Ectodermal cell (in vitro differentiated cells): ENCODE measurements around the gene KIAA0513. TPM values are rescaled to one million over a fixed set of nuclear protein-coding genes. Genes with fewer than 3 reads are reported as not detected.

Experiments
- H3K27ac ChIP-seq: 2 replicates; pipeline ENCODE4 v1.7.0; 2013; ENCODE audit warnings: mild to moderate bottlenecking, low read depth, low read length; ENCODE audit not compliant: insufficient read depth, poor library complexity, severe bottlenecking
- H3K27me3 ChIP-seq: 2 replicates; pipeline ENCODE4 v1.7.0; 2013; ENCODE audit warnings: mild to moderate bottlenecking, low read length; ENCODE audit not compliant: insufficient read depth, control insufficient read depth, poor library complexity, severe bottlenecking
- H3K36me3 ChIP-seq: one replicate; pipeline ENCODE4 v1.7.0; 2013; ENCODE audit warnings: low read length; ENCODE audit not compliant: control insufficient read depth, insufficient read depth
- H3K4me1 ChIP-seq: one replicate; pipeline ENCODE4 v1.7.0; 2013; ENCODE audit warnings: low read length; ENCODE audit not compliant: control insufficient read depth, insufficient read depth
- H3K4me3 ChIP-seq: 2 replicates; pipeline ENCODE4 v1.7.0; 2013; ENCODE audit warnings: low read depth, low read length, control low read depth; ENCODE audit not compliant: insufficient read depth
- H3K9me3 ChIP-seq: 2 replicates; pipeline ENCODE4 v1.7.0; 2013; ENCODE audit warnings: mild to moderate bottlenecking, low read length, moderate library complexity; ENCODE audit not compliant: control insufficient read depth
- WGBS, 2 experiments: methylation state at CpG; one replicate each; pipeline ENCODE4 v1.1.7; 2013; ENCODE audit warnings: missing lambda C conversion rate in 2 of 2; 5-methylcytosine and 5-hydroxymethylcytosine counted together
- polyA plus RNA-seq, 4 experiments: library from polyadenylated mRNA; stranded (reverse); fragments of 50-300 nt; gene quantifications; one replicate each; pipeline ENCODE4 v1.2.3, GENCODE V29; 2013

The KIAA0513 gene, protein sequence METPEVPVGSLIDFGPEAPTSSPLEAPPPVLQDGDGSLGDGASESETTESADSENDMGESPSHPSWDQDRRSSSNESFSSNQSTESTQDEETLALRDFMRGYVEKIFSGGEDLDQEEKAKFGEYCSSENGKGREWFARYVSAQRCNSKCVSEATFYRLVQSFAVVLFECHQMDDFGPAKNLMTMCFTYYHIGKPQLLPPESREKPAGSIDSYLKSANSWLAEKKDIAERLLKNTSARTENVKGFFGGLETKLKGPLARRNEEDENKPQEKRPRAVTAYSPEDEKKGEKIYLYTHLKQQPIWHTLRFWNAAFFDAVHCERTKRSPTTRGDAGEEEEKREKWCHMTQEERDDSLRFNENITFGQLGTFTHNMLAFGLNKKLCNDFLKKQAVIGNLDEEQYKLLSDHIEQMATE
- polyA plus RNA-seq (2013, experiment 1 of 4) = 9.3 TPM
- 8.4 TPM for polyA plus RNA-seq (2013, experiment 2 of 4)
- polyA plus RNA-seq (2013, experiment 3 of 4) = 6.7 TPM
- 6.7 TPM for polyA plus RNA-seq (2013, experiment 4 of 4)

DNA sequence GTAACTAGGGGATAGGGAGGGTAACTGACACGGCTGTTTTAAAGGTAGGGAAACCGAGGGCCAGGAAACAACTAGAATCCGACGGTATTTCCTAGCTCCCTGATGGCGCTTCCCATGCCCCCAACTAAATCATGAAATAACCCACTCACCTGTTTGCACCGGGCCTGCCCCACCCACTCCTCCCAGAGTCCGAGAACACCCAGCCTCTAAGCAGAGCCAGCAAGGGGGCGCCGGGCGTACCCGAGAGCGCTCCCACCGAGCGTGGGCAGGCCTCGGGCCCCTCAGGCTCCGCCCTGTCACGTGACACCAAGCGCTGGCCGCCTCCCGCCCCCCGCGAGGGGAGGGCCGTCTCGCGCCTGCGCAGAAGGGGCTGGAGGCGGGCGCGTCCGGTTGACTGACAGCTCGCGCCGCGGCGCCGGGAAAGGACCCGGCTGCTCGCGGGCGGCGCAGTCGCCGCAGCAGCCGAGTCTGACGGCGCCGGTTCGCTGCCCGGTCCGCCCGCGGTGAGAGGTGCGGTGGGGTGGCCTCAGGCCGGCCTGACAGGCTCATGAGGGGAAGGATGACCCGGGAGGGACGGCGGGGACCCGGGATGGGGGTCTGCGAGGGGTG lies at the start of gene KIAA0513:
KIAA0513 (plus strand) TSS at position 447 of the 609 bp plus-strand sequence. CDS start 39,277 bp downstream, outside the sequence.
- H3K27me3 ChIP-seq = peaks cover 23% of the 10 kb centered on the region
- WGBS, 2 experiments = 1% methylated on average over 59 of the region's 59 CpGs
- no peaks in the 10 kb centered on the region for H3K36me3 ChIP-seq
- H3K4me3 ChIP-seq = peak within 1 kb of the TSS; percentile 69
- H3K27ac ChIP-seq = no peak within 1 kb of the TSS
- H3K9me3 ChIP-seq = no peaks in the 10 kb centered on the region
- peaks cover 15% of the 10 kb centered on the region for H3K4me1 ChIP-seq

DNA sequence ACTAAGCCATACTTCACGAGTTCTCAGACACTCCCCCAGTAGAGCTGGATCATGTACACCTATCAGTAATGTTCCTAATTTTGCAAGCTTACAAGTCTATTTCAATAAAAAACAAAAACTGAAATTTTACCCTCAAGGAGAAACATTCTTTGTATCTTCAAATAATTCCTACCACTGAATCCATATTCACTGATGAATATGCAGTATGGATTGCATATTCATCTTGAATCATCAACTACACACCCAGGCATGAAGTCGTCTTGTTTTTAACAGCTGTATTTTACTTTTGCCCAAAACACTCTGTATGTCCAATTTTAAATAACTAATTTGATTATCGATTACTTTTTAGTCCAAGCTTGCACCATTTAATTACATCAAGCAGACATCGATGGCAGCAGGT lies 48.1 kb upstream of the KIAA0513 start:
- Histone ChIP-seq H3K9me3 (no peaks in the 10 kb centered on the region), H3K27ac (no peak overlapping the region), H3K36me3 (peaks cover 7% of the 10 kb centered on the region), H3K4me3 (no peak overlapping the region), H3K4me1 (no peaks in the 10 kb centered on the region), H3K27me3 (no peaks in the 10 kb centered on the region)
- WGBS, 2 experiments = 95% methylated on average over 4 of the region's 4 CpGs

DNA sequence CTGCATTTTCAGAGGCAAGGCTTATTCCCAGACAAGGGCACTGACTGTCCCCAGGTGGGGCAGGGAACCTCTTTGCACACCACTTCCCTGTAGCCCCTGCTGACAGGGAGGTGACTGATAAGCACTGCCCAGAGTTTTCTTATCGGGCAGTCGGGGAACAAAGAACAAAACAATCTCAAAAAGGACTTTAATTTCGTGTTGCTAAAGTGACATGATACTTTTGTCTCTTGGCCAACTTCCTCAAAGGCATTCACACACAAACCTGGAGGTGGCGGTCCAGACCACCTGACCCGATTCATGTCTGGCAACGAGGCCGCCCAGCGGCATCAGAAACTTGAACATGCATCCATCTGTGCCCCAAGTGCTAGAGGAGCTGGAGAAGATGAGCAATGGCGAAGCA lies 45.2 kb upstream of the KIAA0513 start:
- H3K4me3 ChIP-seq = no peak overlapping the region
- H3K36me3 ChIP-seq = peaks cover under 1% of the 10 kb centered on the region
- H3K9me3 ChIP-seq = no peaks in the 10 kb centered on the region
- H3K4me1 ChIP-seq = no peaks in the 10 kb centered on the region
- 94% methylated on average over 9 of the region's 9 CpGs for WGBS, 2 experiments
- H3K27ac ChIP-seq = no peak overlapping the region
- no peaks in the 10 kb centered on the region for H3K27me3 ChIP-seq

DNA sequence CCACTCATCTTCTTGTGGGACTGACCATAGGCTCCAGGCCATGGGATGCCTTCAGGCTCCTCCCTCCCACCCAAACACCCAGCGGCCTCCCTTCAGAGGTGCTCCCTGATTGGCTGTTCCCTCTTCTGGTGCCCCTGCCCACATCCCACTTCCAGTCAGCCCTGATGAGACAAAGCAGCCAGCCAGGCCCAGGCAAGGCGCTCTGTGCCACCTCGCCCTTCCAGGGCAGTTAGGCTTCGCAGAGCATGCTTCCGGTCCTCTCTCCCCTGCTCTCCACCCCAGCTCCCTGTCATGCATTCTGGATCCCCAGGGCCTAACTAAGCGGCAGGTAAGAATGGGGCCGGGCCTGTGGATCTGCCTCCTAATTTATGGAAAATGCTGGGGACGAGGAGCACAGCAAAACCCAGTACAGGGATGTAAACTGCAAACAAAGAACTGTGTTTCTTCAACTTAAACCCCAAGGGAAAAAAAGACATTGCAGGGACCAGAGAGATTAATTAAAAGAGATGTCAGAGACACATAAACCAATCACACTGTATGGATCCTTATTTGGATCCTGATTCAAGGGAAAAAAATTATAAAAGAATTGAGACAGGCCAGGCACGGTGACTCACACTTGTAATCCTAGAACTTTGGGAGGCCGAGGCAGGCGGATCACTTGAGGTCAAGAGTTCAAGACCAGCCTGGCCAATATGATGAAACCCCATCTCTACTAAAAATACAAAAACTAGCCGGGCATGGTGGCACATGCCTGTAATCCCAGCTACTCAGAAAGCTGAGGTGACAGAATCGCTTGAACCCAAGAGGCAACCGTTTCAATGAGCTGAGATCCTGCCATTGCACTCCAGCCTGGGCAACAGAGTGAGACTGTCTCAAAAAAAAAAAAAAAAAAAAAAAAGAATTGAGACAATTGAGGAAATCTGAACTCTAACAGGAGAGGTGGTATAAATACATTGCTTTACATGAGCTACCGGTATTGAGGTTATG lies 42.2 kb upstream of the KIAA0513 start:
- no peak overlapping the region for H3K4me3 ChIP-seq
- H3K36me3 ChIP-seq = peaks cover 11% of the 10 kb centered on the region
- 94 to 96% methylated on average over 15 of the region's 15 CpGs for WGBS, 2 experiments

DNA sequence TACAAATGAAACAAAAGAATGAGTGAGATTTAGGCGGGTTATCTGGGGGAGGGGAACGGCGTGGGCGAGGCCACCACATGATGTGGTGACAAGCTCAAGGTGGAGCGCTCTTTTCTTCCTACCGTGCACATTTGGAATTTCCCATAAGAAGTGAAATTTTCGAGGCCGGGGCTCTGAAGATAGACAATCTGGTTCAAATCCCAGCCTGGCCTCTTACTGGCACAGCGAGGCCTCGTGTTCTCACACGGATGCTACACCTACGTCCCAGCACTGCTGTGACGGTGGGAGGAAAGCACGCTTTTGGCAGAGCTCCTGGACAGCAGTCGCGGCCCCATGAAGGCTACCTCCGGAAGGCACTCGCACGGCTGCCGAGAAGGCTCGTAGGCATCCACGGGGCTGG lies 41.5 kb upstream of the KIAA0513 start:
- WGBS, 2 experiments = 95% methylated on average over 22 of the region's 22 CpGs
- H3K27me3 ChIP-seq = no peaks in the 10 kb centered on the region
- no peak overlapping the region for H3K4me3 ChIP-seq
- H3K9me3 ChIP-seq = no peaks in the 10 kb centered on the region
- H3K27ac ChIP-seq = no peak overlapping the region
- peaks cover 12% of the 10 kb centered on the region for H3K36me3 ChIP-seq
- no peaks in the 10 kb centered on the region for H3K4me1 ChIP-seq

More for the DNA sequence above, 42.2 kb upstream of the KIAA0513 start:
- Histone ChIP-seq H3K4me1 (no peaks in the 10 kb centered on the region), H3K9me3 (no peaks in the 10 kb centered on the region), H3K27ac (no peak overlapping the region), H3K27me3 (no peaks in the 10 kb centered on the region)

DNA sequence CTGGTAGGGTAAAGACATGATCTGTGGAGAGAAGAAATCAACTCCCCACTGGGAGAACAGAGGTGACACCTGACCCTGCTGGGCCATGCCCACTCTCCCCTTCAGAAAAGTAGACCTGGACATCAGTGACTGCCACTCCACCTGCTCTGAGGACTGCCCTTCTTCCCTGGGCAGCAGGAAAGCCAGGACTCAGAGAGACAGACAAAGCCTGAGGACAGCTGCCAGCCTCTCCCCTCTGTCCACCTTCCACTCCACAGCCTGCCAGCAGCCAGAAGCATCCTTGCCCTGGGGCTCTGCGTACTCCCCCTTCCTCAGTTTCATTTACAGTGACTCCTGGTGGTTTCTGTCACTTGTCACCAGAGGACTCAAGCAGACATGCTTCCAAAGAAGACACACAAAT lies 40.7 kb upstream of the KIAA0513 start:
- WGBS, 2 experiments = 95% methylated on average over 1 of the region's 1 CpG
- peaks cover 12% of the 10 kb centered on the region for H3K36me3 ChIP-seq
- H3K27me3 ChIP-seq = no peaks in the 10 kb centered on the region
- H3K4me1 ChIP-seq = no peaks in the 10 kb centered on the region
- H3K4me3 ChIP-seq = no peak overlapping the region
- no peak overlapping the region for H3K27ac ChIP-seq
- no peaks in the 10 kb centered on the region for H3K9me3 ChIP-seq

DNA sequence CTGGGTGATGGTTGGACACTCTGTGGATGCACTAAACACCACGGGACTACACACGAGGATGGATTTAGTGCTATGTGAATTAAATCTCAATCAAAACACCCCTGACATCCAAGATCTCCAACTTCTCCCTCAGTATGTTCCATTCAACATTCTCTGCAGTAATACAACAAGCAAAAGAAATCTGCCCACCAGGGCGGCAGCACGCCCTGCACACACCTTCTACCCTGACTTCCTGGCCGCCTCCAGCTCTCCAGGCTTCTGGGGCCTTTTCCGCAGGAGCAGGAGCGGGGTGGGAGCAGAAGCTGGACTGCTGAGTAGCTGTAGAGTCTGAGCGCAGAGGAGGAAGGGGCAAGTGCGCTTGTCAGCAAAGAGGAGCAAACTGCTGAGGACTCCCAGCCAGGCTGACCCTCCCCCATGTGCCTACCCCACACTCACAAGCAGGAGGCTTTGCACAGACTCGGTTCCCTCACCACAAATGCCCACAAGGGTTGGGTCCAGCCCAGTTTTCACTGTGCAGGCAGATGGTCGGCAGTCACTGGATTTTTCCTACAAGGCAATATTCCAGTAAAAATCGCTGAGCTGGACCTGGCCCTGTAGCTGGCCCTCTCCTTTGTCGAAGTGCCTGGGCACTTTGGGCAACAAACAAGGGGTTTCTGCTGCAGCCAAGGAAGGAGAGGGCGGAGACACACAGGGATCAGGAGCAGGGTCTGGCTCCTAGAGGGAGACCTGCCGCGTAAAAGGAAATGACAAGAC lies 39.1 kb upstream of the KIAA0513 start:
- no peaks in the 10 kb centered on the region for H3K9me3 ChIP-seq
- H3K27ac ChIP-seq = no peak overlapping the region
- no peaks in the 10 kb centered on the region for H3K27me3 ChIP-seq
- H3K4me1 ChIP-seq = no peaks in the 10 kb centered on the region
- WGBS, 2 experiments = 94 to 95% methylated on average over 15 to 16 of the region's 16 CpGs
- H3K36me3 ChIP-seq = peaks cover 12% of the 10 kb centered on the region
- H3K4me3 ChIP-seq = no peak overlapping the region

DNA sequence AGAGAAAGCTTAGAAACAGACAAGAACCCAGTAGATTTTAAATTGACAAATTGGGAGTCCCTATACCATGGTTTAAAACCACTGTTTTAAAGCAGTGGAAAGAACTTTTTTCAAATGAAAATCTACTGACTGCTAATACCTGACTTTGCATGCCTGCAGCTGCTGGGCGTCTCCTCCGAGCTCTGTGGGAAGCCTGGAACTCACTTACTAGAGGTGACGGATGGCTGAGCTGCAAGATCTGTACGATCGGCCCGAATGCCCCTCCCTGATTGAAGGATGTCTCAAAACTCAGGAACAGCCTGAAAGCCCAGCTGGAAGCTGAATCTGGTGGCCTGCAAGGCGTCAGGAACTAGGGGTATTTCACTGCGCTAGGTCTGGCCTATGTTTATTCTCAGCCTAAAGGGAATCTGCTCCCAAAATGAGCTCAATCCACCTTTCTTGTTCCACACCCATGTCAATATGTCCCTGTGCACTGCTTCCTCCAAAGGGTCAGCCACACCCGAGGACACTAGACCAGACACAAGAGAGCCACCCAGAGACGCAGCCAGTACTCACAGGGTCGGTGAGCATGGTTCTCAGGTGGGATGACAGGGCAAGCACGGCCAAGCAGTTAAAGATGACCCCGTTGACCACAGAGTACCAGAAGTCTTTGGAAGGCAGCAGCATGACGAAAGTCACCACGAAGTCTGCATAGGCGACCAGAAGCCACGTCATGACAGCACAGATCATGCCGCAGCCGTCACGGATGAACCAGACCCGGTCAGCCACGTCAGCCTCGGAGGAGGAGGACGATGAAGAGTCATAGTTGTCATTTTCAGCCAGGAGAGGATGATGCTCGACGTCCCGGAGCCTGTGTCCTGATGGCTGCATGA lies 37.6 kb upstream of the KIAA0513 start:
- H3K36me3 ChIP-seq = peaks cover 23% of the 10 kb centered on the region
- no peaks in the 10 kb centered on the region for H3K27me3 ChIP-seq
- 86 to 89% methylated on average over 27 of the region's 27 CpGs for WGBS, 2 experiments
- no peak overlapping the region for H3K27ac ChIP-seq
- no peaks in the 10 kb centered on the region for H3K4me1 ChIP-seq
- H3K4me3 ChIP-seq = no peak overlapping the region
- no peaks in the 10 kb centered on the region for H3K9me3 ChIP-seq

DNA sequence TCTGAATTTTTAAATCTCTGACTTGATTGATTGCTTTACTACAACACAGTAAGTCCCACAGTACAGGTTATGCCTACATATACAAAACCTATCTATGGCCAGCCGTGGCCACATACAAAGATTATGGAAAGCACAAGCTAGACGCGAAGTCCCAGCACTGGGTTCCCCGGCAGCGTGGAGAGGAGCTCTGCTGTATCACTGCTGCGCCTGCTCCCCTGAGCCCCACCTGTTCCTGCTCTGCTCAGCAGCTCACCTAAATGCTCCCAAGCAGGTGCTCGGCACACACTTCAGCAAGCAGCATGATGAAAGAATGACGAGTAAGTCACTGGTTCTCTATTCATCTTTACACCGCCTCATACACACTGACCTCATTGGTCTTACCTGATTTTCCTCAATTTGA lies 36.8 kb upstream of the KIAA0513 start:
- Histone ChIP-seq H3K36me3 (peaks cover 23% of the 10 kb centered on the region), H3K4me1 (no peaks in the 10 kb centered on the region)
- 95 to 96% methylated on average over 9 of the region's 9 CpGs for WGBS, 2 experiments

More for the DNA sequence above, 36.8 kb upstream of the KIAA0513 start:
- Histone ChIP-seq H3K9me3 (no peaks in the 10 kb centered on the region), H3K27ac (no peak overlapping the region), H3K27me3 (no peaks in the 10 kb centered on the region), H3K4me3 (no peak overlapping the region)
